Measurements from ENCODE around the gene ULK3. TPM values are rescaled to one million over a fixed set of nuclear protein-coding genes. Genes with fewer than 3 reads are reported as not detected.

Gene ULK3
- total and polyA plus RNA-seq, 11 donors = 22.6 to 39.3 (median 29.3) TPM

- intact Hi-C loops (cut with DNase I) = loop anchor here in 7 of 10 donors (5.0 to 10.0 kb wide), 9 partner anchors 37 to 222 kb away; partner anchors contain the start of genes CSK (in 2 of the 7), FAM219B (in 2 of the 7), CLK3 (in 1 of the 7) and MPI (in 1 of the 7)
- no peak for ATAC-seq
- H3K27ac ChIP-seq = no peak overlapping the region
- WGBS, 4 donors = 85 to 88% (median 87%) methylated on average over 29 to 31 of the region's 31 CpGs
- DNase-seq = no peak
- no peak overlapping the region for H3K4me3 ChIP-seq
- TF ChIP-seq CTCF (IDR thresholded peaks at IDR 0.05) (no peak), POLR2A (IDR thresholded peaks at IDR 0.05) (no peak)
- no peaks in the 10 kb centered on the region for H3K27me3 ChIP-seq
- H3K4me1 ChIP-seq = peaks cover 0 to 30% (median 20%) of the 10 kb centered on the region in 12 donors
- H3K9me3 ChIP-seq = no peaks in the 10 kb centered on the region
- peaks cover 0 to 48% (median 20%) of the 10 kb centered on the region in 9 donors for H3K36me3 ChIP-seq
Observed at GRCh38 chr15:74839526-74840395, 3.2 kb downstream of the ULK3 start.

GRCh38 chr15:74838746-74839525, 4.0 kb downstream of the ULK3 start:
- ATAC-seq = no peak
- no peak overlapping the region for H3K4me3 ChIP-seq

GRCh38 chr15:74838137-74838516, 4.8 kb downstream of the ULK3 start:
- ATAC-seq (no peak), DNase-seq (no peak)
- Histone ChIP-seq H3K4me1 (peaks cover 0 to 16% (median 10%) of the 10 kb centered on the region in 12 donors), H3K27me3 (no peaks in the 10 kb centered on the region), H3K36me3 (peaks cover 0 to 44% (median 15%) of the 10 kb centered on the region in 9 donors), H3K27ac (no peak overlapping the region), H3K9me3 (no peaks in the 10 kb centered on the region), H3K4me3 (no peak overlapping the region)
- intact Hi-C loops (cut with DNase I) = loop anchor here in 4 of 10 donors (5.0 kb wide), 3 partner anchors 36 to 66 kb away; partner anchors contain the start of gene CSK (in 2 of the 4)
- WGBS, 4 donors = 92 to 93% (median 93%) methylated on average over 6 to 10 of the region's 10 CpGs
- TF ChIP-seq CTCF (IDR thresholded peaks at IDR 0.05) (no peak), POLR2A (IDR thresholded peaks at IDR 0.05) (no peak)

More at GRCh38 chr15:74838746-74839525, 4.0 kb downstream of the ULK3 start:
- H3K27me3 ChIP-seq = no peaks in the 10 kb centered on the region
- DNase-seq = no peak
- no peak overlapping the region for H3K27ac ChIP-seq
- H3K4me1 ChIP-seq = peaks cover 0 to 24% (median 17%) of the 10 kb centered on the region in 12 donors
- peaks cover 0 to 44% (median 15%) of the 10 kb centered on the region in 9 donors for H3K36me3 ChIP-seq
- H3K9me3 ChIP-seq = no peaks in the 10 kb centered on the region
- WGBS, 4 donors = 83 to 94% (median 87%) methylated on average over 9 to 11 of the region's 11 CpGs
- intact Hi-C loops (cut with DNase I) = loop anchor here in 4 of 10 donors (5.0 kb wide), 3 partner anchors 37 to 67 kb away; partner anchors contain the start of gene CSK (in 2 of the 4)
- TF ChIP-seq POLR2A (IDR thresholded peaks at IDR 0.05) (no peak), CTCF (IDR thresholded peaks at IDR 0.05) (no peak)

Data from heart left ventricle (tissue), 16 donors.